Measurements from ENCODE around the gene HCN1.
"Not testable (repeated sequence)": the region's sequence is repeated elsewhere in the genome, so short reads cannot be mapped to it uniquely, and the experiment has no call there.

The HCN1 gene

GRCh38 chr5:45609661-45610060 lies 86.5 kb downstream of the HCN1 start:
- no peak for DNase-seq

- DNase-seq = no peak
Observed at GRCh38 chr5:45604092-45604491, 92.1 kb downstream of the HCN1 start.

DNA sequence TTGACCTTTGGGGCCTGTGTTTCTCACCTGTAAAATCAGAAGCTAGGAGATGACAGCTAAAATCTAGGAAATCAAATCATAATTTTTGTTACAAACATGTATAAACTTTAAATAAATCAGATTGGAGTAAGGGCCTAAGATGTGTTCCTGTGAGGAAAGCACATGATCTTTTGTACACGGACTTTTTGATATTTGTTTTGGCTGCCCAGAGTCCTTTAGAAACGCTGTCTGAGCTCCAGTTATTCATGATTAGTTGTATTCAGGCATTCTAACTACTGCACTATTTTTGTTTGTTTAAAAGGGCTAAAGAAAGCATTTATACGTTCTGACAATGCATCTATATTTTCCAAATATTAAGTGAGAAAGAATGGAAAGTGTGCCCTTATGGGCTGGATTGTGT lies 94.8 kb downstream of the HCN1 start:
- no peak for DNase-seq

GRCh38 chr5:45596320-45596719 lies 99.9 kb downstream of the HCN1 start:
- DNase-seq = no peak

GRCh38 chr5:45586001-45586400 lies 110.2 kb downstream of the HCN1 start:
- not testable (repeated sequence) for DNase-seq

DNA sequence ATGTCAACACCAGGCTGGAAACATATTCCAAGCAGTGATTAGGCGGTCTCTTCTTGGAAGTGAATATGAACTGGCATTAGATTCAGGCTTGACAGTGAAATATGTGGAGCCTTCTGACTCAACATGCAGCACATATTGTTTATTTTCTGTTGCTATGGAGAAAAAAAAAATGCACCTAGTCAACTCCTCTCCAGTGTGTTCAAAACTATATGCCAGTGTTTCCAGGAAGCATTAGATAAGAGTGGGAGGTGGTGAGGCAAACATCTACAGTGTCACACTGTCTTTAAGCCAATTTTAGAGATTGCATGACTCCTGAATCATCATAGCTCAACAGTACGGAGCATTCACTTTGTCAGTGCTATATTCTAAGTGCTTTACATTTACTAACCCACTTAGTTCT lies 117.9 kb downstream of the HCN1 start:
- DNase-seq = no peak

DNA sequence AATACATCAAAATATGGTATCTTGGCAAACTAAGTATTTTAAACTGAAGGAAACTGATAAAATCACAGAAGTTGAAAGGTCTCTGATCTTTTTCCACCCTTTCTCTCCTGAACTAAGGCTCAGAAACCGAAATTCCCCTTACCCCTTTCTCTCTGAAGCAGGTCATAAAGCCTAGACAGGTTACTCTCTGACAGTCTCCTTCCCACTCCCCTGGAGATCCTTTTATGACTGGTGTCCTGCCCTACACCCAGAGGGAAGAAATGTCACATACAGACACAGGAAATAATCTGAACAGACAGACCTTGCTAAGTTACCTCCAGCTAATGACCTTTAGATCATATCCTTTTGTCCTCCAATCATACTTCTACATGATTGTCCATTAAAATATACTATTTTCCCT lies 127.4 kb downstream of the HCN1 start:
- DNase-seq = no peak

DNA sequence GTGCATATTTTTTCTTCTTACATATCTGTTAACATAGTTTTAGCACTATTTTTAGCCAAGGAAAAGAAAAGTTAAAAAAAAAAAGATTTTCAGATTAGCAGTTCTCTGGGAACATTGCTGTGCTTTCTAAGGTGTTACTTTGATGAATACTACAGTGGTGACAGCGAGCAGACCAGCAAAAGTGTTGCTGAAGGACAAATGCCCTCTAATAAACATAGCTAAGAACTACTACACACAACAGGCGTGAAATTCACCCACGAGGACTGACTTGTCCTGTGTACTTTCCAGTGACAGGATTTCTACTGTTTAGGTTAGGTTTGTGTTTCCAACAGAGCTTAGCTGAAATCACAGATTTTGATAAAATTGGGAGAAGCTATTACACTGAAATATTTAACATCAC lies 153.8 kb downstream of the HCN1 start:
- DNase-seq = no peak

DNA sequence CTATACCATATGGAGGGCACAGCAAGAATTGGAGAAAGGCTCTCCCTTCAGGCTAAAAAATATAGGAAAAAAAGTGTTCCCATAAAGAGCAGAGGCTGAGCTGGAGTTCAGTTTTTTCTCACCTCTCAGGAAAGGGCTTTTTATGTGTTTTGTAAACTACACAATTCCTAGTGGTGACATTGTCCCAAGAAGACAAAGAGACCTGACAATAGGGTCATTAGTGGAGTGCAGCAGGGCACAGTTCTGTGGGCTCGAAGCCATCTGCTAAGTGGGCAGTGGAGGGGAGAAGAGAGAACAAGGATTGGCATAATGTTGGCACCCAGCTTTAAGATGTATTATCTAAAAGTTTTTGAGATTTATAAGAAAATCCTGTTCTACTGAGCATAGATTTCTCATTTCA lies 162.5 kb downstream of the HCN1 start:
- DNase-seq = no peak

DNA sequence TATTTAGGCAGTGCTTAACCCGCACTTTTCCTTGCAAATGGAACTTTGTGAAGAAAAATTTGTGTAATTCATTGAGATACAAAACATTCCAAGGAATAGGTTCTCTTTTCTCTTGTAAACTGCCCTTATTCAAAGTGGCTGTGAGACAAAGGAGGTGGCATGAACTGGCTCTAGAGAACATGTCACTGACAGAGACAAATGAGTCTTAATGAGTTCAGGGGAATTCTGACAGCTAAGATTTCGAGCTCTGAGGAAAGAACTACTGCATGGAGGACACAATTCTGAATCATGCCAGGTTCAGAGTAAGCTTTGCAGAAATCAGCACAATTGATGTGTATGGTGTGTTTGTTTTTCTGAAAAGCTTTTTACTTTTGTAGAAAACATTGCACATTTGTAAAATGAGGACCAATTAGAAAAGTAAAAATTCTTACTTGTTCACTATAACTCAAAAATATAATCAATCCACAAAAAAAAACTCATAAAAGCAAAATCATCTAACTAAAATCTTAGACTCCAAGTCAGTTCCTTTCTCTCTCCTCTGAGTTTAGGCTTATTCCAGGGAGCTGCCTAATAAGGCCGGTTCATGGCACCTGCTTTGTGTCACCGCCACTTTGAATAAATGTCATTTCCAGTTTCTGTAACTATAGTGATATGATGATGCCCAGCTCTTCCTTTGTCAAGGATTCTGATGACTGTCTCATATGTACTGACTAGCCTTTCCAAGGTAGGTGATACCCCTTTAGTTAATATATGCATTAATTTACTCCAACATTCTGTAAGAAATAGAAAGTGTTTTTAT lies 163.2 kb downstream of the HCN1 start:
- DNase-seq = no peak

DNA sequence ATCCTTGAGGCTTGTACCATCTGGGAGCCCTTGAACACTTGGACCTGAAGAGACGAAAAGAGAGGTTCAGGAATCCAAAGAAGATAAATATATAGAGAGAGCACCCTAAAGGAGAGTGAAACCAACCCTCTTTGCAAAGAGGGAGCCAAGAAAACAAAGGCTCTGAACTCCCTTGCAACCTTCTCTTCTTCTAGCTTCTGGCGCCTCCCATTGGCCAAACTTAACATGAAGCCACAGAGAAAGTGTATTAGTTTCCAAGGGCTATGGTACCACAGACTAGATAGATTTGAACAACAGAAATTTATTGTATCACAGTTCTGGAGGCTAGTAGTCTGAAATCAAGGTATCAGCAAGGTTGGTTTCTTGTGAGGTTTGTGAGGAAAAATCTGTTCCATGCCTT lies 175.1 kb downstream of the HCN1 start:
- DNase-seq = peak; percentile 38

GRCh38 chr5:45512521-45512920 lies 183.7 kb downstream of the HCN1 start:
- DNase-seq = no peak

GRCh38 chr5:45509371-45509770 lies 186.8 kb downstream of the HCN1 start:
- no peak for DNase-seq

GRCh38 chr5:45508135-45508534 lies 188.0 kb downstream of the HCN1 start:
- no peak for DNase-seq

- DNase-seq = peak; percentile 64
Observed at GRCh38 chr5:45507178-45507577, 189.0 kb downstream of the HCN1 start.

- not testable (repeated sequence) for DNase-seq
Observed at GRCh38 chr5:45499006-45499405, 197.2 kb downstream of the HCN1 start.

DNA sequence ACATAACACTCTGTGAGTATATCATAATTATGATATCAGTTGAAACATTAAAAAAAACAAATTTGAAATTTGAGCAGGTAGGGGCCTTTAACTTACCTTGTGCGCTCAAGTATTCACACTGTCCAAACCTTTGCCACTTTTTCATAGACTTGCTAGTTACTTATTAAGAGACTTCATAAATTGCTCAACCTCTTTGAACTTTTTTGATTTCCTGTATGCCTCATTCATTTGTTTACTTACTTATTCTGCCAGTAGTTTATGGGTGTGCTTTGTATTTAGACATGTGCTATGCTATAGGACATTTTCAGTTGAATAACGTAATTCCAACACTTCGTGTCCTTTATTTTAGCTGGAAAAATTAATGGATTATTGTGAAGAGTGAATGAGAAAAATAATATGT lies 204.8 kb downstream of the HCN1 start:
- DNase-seq = no peak

GRCh38 chr5:45484781-45485180 lies 211.4 kb downstream of the HCN1 start:
- DNase-seq = no peak

GRCh38 chr5:45454114-45454513 lies 242.1 kb downstream of the HCN1 start:
- DNase-seq = no peak

DNA sequence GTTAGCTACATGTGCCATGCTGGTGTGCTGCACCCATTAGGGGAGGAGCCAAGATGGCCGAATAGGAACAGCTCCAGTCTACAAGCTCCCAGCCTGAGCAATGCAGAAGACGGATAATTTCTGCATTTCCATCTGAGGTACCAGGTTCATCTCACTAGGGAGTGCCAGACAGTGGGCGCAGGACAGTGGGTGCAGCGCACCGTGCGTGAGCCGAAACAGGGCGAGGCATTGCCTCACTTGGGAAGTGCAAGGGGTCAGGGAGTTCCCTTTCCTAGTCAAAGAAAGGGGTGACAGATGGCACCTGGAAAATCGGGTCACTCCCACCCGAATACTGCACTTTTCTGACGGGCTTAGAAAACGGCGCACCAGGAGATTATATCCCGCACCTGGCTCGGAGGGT lies 251.3 kb downstream of the HCN1 start:
- not testable (repeated sequence) for DNase-seq

- DNase-seq = no peak
Observed at GRCh38 chr5:45440466-45440865, 255.7 kb downstream of the HCN1 start.

GRCh38 chr5:45437752-45438151 lies 258.4 kb downstream of the HCN1 start:
- no peak for DNase-seq

DNA sequence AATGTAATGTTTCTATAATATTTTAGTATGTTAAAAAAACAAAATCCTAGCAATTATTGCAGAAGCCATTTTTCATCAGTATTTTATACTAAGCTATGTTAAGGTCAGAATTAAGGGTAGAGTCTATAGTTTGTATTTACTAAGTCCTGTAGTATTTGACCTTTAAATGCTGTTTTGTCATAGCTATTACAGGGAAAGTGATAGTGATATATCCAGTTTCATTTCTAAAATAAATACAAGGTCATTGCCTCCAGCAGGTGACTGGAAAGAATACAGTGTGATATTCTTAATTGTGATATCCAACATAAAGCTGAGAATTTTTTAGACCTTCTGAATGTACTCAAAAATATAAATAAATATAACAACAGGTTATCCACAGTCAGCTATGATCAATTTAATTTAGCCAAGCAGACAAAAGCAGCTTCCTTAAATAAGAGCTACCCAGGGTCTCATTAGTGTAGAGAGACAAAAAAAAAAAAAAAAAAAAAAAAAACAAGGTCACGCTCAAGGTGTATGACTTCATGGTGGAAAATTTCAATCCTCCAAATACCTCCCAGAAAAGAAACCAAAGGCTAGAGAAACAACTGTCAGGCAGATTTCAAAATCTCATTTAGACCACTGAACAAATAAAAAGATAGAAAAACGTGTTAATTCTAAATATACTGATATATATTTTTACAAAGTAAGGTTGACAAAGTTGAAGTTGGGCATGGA lies 278.7 kb downstream of the HCN1 start:
- DNase-seq = no peak
